Measurements from ENCODE around the gene ZNF101. TPM values are rescaled to one million over a fixed set of nuclear protein-coding genes. Genes with fewer than 3 reads are reported as not detected.

Gene ZNF101
- polyA plus RNA-seq, 4 donors: 16.5 to 17.5 (median 16.8) TPM

GRCh38 chr19:19704836-19705235, 36.2 kb downstream of the ZNF101 start:
- no peak for DNase-seq (ENCODE audit: low read depth in 4 of 4, low spot score in 3 of 4)

GRCh38 chr19:19710506-19710905, 41.9 kb downstream of the ZNF101 start:
- no peak for DNase-seq (ENCODE audit: low read depth in 4 of 4, low spot score in 3 of 4)

DNA sequence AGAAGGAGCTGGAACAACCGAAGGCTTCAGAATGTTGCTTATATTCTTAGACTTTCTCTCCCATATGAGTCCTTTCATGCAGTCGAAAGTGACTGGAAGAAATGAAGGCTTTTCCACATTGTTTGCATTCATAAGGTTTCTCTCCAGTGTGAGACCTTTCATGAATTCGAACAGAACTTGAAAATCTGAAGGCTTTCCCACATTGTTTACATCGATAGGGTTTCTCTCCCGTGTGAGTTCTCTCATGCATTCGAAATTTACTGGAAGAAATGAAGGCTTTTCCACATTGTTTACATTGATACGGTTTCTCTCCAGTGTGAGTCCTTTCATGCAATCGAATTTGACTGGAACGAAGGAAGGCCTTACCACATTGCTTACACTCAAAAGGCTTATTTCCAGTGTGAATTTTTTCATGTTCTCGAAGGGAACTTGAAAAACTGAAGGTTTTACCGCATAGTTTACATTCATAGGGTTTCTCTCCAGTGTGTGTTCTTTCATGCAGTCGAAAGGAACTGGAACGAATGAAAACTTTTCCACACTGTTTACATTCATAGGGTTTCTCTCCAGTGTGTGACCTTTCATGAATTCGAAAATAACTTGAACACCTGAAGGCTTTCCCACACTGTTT, 42.8 kb downstream of the ZNF101 start:
- DNase-seq (ENCODE audit: low read depth in 4 of 4, low spot score in 3 of 4): no peak

DNA sequence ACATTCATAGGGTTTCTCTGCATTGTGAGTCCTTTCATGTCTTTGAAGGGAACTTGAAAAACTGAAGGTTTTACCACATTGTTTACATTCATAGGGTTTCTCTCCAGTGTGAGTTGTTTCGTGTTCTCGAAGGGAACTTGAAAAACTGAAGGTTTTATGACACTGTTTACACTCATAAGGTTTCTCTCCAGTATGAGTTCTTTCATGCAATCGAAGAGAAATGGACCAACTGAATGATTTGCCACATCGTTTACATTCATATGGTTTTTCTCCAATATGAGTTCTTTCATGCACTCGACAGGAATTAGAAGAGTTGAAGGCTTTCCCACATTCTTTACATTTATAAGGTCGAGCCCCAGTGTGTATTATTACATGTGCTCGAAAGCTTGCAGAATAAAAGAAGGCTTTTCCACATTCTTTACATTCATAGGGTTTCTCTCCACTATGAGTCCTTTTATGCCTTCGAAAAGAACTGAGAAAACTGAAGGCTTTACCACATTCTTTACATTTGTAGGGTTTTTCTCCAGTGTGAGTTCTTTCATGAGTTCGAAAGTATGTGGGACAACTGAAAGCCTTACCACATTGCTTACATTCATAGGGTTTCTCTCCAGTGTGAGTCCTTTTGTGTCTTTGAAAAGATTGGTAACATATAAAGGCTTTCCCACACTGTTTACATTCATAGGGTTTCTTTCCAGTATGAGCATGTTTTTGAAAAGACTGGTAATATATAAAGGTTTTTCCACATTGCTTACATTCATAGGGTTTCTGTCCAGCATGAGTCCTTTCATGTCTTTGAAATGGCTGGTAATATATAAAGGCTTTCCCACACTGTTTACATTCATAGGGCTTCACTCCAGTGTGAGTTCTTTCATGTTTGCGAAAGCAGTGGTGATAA, 43.5 kb downstream of the ZNF101 start:
- no peak for DNase-seq (ENCODE audit: low read depth in 4 of 4, low spot score in 3 of 4)

GRCh38 chr19:19719798-19720197, 51.2 kb downstream of the ZNF101 start:
- no peak for DNase-seq (ENCODE audit: low read depth in 4 of 4, low spot score in 3 of 4)

GRCh38 chr19:19721896-19722295, 53.3 kb downstream of the ZNF101 start:
- no peak for DNase-seq (ENCODE audit: low read depth in 4 of 4, low spot score in 3 of 4)

GRCh38 chr19:19732579-19733501, 64.2 kb downstream of the ZNF101 start, which contains the start of gene ZNF14:
Gene ZNF14, minus strand, starts transcription at chr19:19733112. Its CDS starts 154 bp downstream, at chr19:19732958.
- peak; percentile 90 to 95 (median 94) for DNase-seq (ENCODE audit: low read depth in 4 of 4, low spot score in 3 of 4)

Other genes with a start within 250 kb of the ZNF101 start
- 1 to 10 TPM in 1 of 4 donors, under 1 TPM in 3; 0.89 to 2.0 (median 0.94) TPM for gene TSSK6, start 153.3 kb upstream of the ZNF101 start, polyA plus RNA-seq (ENCODE audit: insufficient read length in 4 of 4)
- gene NDUFA13, start 152.6 kb upstream of the ZNF101 start, polyA plus RNA-seq (ENCODE audit: insufficient read length in 4 of 4): 100 to 1,000 TPM; 229 to 357 (median 244) TPM
- 1 to 10 TPM; 5.1 to 10.0 (median 6.2) TPM for gene YJEFN3, start 139.9 kb upstream of the ZNF101 start, polyA plus RNA-seq (ENCODE audit: insufficient read length in 4 of 4)
- under 1 TPM; 0.13 to 0.36 (median 0.15) TPM for gene CILP2, start 130.6 kb upstream of the ZNF101 start, polyA plus RNA-seq (ENCODE audit: insufficient read length in 4 of 4)
- gene PBX4, start 50.2 kb upstream of the ZNF101 start, polyA plus RNA-seq (ENCODE audit: insufficient read length in 4 of 4): 1 to 10 TPM; 3.0 to 4.4 (median 3.8) TPM
- gene LPAR2, start 40.6 kb upstream of the ZNF101 start, polyA plus RNA-seq (ENCODE audit: insufficient read length in 4 of 4): 10 to 100 TPM; 21.1 to 32.1 (median 26.6) TPM
- gene GMIP, start 25.2 kb upstream of the ZNF101 start, polyA plus RNA-seq (ENCODE audit: insufficient read length in 4 of 4): 1 to 10 TPM; 5.0 to 6.0 (median 5.4) TPM
- 10 to 100 TPM; 41.0 to 59.1 (median 53.0) TPM for gene ATP13A1, start 5.2 kb upstream of the ZNF101 start, polyA plus RNA-seq (ENCODE audit: insufficient read length in 4 of 4)
- gene ZNF14, start 64.3 kb downstream of the ZNF101 start, polyA plus RNA-seq (ENCODE audit: insufficient read length in 4 of 4): 10 to 100 TPM; 14.5 to 17.8 (median 16.9) TPM
- 10 to 100 TPM; 23.3 to 42.5 (median 34.5) TPM for gene ZNF506, start 152.9 kb downstream of the ZNF101 start, polyA plus RNA-seq (ENCODE audit: insufficient read length in 4 of 4)
- 10 to 100 TPM; 27.9 to 45.2 (median 40.1) TPM for gene ZNF253, start 197.0 kb downstream of the ZNF101 start, polyA plus RNA-seq (ENCODE audit: insufficient read length in 4 of 4)
- gene ZNF93, start 232.1 kb downstream of the ZNF101 start, polyA plus RNA-seq (ENCODE audit: insufficient read length in 4 of 4): 10 to 100 TPM; 16.9 to 21.2 (median 19.8) TPM

All from right renal pelvis (tissue), 4 donors.